Mucosa of descending colon (tissue), 3 donors: ENCODE data around the gene RBM42. TPM values are rescaled to one million over a fixed set of nuclear protein-coding genes. Genes with fewer than 3 reads are reported as not detected.
A peak's percentile ranks its signal among the peaks of the same experiment; 100 is the strongest.
"Not testable (repeated sequence)": the region's sequence is repeated elsewhere in the genome, so short reads cannot be mapped to it uniquely, and the experiment has no call there.

ENCODE experiments used
- ATAC-seq: fragments of 200-7000 bp; cut with Tn5 transposase; one replicate; pipeline ENCODE4 v1.9.1; 2020; ENCODE audit warnings: mild to moderate bottlenecking, moderate library complexity
- DNase-seq, 3 donors: peaks; one replicate each; pipeline ENCODE4 v3.0.0-alpha.2; 2020
- H3K36me3 ChIP-seq: fragments of 200-600 bp; one replicate; pipeline ENCODE4 v1.8.0; 2021; ENCODE audit warnings: low read depth, mild to moderate bottlenecking
- H3K4me1 ChIP-seq: fragments of 200-600 bp; one replicate; pipeline ENCODE4 v1.8.0; 2021; ENCODE audit warnings: low read depth, mild to moderate bottlenecking
- H3K4me3 ChIP-seq: fragments of 200-600 bp; one replicate; pipeline ENCODE4 v1.8.0; 2021; ENCODE audit warnings: mild to moderate bottlenecking
- H3K9me3 ChIP-seq: fragments of 200-600 bp; one replicate; pipeline ENCODE4 v1.8.0; 2021; ENCODE audit warnings: mild to moderate bottlenecking
- intact Hi-C, 2 donors: fragments of 100-400 bp; cut with DNase I in 1 of 2; cut with micrococcal nuclease in 1 of 2; formaldehyde crosslinking; loops; one replicate each; pipeline versions ENCODE4 v1.11.0 to v1.11.1; 2022; cut with DNase I, micrococcal nuclease
- total RNA-seq, 3 donors: library from RNA; stranded (reverse); fragmentation: NEBNext Ultra II Directional in 2 of 3; extraction: Animal tissue kit (Norgen Biotek cat#: 25700) in 2 of 3; gene quantifications; one replicate each; pipeline versions ENCODE4 v1.2.1 to v1.2.4, GENCODE V29; 2021 to 2023
- TF ChIP-seq, protein P1 (sequence below): fragments of 200-600 bp; IDR thresholded peaks from one replicate; pipeline ENCODE4 v1.8.0; 2022; ENCODE audit warnings: antibody characterized with exemption, mild to moderate bottlenecking
- donor health status: DM: no; HTN: no; CAD: no; lungs with moderate emphysema.
- donor health status: DM: no; HTN: no; CAD: no.
- donor health status: DM: no; HTN: yes; CAD: no.

Gene RBM42
- total RNA-seq, 3 donors from 2014 or later = 67.4 to 73.3 (median 67.6) TPM

DNA sequence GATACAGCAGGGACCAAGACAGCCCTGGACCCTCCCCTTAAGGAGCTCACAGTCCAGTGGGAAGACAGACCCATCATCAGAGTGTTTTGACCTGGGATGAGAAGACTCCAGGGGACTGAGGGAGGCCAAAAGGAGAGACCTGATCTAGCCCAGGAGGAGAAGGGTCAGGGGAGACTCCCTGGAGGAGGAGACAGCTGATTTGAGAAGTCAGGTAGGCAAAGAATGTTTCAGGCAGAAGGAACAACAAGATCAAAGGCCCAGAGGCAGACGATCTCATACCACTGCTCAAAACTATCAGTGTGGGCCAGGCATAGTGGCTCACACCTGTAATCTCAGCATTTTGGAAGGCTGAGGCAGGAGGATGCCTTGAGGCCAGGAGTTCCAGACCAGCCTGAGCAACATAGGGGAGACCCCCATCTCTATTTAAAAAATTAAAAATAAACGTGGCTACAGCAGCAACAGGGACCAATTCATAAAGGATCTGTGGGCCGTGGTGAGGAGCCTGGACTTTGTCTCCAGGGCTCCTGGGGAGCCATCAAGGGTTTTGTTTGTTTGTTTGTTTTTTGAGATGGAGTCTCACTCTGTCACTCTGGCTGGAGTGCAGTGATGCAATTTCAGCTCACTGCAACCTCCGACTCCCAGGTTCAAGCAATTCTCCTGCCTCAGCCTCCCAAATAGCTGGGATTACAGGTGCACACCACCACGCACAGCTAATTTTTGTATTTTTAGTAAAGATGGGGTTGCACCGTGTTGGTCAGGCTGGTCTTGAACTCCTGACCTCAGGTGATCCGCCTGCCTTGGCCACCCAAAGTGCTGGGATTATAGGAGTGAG is 17.1 kb downstream of the RBM42 start:
- no peaks in the 10 kb centered on the region for H3K36me3 ChIP-seq
- intact Hi-C loops = loop anchor here in 1 of 2 donors (5.0 kb wide), 1 partner anchor 399 kb away; the partner anchor contains the start of gene LSR
- H3K4me1 ChIP-seq = peaks cover 31% of the 10 kb centered on the region
- H3K9me3 ChIP-seq = no peaks in the 10 kb centered on the region
- no peak overlapping the region for H3K4me3 ChIP-seq
- ATAC-seq (no peak), DNase-seq (no peak)
- TF ChIP-seq, protein P1, sequence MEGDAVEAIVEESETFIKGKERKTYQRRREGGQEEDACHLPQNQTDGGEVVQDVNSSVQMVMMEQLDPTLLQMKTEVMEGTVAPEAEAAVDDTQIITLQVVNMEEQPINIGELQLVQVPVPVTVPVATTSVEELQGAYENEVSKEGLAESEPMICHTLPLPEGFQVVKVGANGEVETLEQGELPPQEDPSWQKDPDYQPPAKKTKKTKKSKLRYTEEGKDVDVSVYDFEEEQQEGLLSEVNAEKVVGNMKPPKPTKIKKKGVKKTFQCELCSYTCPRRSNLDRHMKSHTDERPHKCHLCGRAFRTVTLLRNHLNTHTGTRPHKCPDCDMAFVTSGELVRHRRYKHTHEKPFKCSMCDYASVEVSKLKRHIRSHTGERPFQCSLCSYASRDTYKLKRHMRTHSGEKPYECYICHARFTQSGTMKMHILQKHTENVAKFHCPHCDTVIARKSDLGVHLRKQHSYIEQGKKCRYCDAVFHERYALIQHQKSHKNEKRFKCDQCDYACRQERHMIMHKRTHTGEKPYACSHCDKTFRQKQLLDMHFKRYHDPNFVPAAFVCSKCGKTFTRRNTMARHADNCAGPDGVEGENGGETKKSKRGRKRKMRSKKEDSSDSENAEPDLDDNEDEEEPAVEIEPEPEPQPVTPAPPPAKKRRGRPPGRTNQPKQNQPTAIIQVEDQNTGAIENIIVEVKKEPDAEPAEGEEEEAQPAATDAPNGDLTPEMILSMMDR = no peak

DNA sequence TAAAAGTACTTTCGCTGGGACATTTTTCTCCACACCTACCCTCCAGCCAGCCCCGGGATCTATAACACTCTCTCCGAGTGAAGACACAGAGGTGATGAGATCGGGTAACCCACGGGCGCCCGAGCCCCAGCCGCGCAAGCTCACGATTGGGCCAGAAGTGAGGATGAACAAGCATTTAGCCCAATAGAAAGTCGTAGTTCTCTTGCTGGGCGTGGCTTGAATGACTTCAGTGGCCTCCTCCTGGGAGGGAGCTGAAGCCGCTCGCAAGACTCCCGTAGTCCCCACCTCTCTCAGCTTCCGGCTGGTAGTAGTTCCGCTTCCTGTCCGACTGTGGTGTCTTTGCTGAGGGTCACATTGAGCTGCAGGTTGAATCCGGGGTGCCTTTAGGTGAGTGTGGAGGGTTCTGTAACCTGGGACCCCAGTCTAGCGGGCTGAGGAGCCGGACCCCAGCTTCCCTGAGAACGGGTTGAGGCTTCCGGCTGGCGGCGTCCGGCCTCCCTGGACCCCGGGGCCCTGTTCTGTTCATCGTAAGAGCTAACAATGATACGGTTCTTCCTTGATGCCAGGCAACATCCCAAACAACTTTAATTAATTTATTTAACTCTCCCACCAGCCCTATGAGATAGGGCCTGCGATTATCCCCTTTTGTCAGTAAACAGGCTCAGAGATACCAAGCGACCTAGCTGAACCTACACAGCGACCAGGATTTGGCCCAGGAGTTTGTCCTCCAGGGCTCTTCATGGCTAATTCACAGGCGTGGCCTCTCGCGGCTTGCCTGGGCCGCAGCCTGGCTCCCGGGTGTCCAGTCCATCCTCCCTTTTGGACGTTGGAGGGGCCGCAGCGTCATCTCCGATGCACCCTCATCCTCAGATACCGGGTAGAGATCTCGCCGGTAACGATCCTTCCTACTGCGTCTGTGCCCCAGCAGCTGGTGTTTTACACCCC is 19.5 kb downstream of the RBM42 start, which contains the start of gene COX6B1:
TSS of gene COX6B1 (plus strand) at position 307 of the 945 bp plus-strand sequence. CDS start 2,921 bp downstream, outside the sequence.
- peaks cover 26% of the 10 kb centered on the region for H3K4me1 ChIP-seq
- H3K4me3 ChIP-seq = peak within 1 kb of the TSS; percentile 67
- TF ChIP-seq, protein P1 = no peak
- H3K9me3 ChIP-seq = no peaks in the 10 kb centered on the region
- DNase-seq = peak; percentile 90 to 96 (median 94)
- ATAC-seq = peak; percentile 77
- intact Hi-C loops = loop anchor here in 1 of 2 donors (5.0 kb wide), 1 partner anchor 401 kb away; the partner anchor contains the start of gene LSR
- no peaks in the 10 kb centered on the region for H3K36me3 ChIP-seq

GRCh38 chr19:35650581-35650980 is 21.7 kb downstream of the RBM42 start:
- DNase-seq = no peak
- Histone ChIP-seq H3K4me3 (no peak overlapping the region), H3K36me3 (peaks cover 12% of the 10 kb centered on the region), H3K9me3 (no peaks in the 10 kb centered on the region), H3K4me1 (peaks cover 17% of the 10 kb centered on the region)
- ATAC-seq = no peak
- intact Hi-C loops = no loop called here
- TF ChIP-seq, protein P1 = no peak

DNA sequence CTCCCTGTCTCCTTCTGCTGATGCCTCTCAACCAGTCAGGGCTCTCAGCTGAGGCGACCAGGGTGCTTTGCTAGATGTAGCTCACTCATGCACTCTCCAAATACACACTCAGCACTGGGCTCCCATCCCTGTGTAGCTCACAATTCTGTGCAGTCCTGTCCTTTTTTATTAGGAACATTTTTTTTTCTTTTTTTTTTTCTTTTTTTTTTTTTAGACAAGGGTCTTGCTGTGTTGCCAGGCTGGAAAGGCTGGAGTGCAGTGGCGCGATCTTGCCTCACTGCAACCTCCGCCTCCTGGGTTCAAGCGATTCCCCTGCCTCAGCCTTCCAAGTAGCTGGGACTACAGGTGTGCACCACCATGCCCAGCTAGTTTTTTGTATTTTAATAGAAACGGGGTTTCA is 26.0 kb downstream of the RBM42 start:
- DNase-seq, H3K9me3 ChIP-seq, H3K4me1 ChIP-seq, ATAC-seq, intact Hi-C loops, H3K4me3 ChIP-seq: not testable (repeated sequence)
- H3K36me3 ChIP-seq = peaks cover 21% of the 10 kb centered on the region

DNA sequence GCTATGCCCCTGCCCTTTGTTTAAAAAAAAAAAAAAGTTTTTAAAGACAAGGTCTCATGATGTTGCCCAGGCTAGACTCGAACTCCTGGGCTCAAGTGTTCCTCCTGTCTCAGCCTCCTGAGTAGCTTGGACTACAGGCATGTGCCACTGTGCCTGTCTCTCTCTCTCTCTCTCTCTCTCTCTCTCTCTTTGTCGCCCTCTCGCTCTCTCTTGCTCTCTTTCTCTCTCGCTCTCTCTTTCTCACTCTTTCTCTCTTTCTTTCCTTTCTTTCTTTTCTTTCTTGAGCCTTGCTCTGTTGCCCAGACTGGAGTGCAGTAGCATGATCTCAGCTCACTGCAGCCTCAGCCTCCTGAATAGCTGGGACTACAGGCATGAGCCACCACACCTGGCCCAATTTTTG is 26.8 kb downstream of the RBM42 start:
- H3K9me3 ChIP-seq = no peaks in the 10 kb centered on the region
- H3K4me1 ChIP-seq = no peaks in the 10 kb centered on the region
- no peak overlapping the region for H3K4me3 ChIP-seq
- intact Hi-C loops = no loop called here
- ATAC-seq = no peak
- TF ChIP-seq, protein P1 = no peak
- H3K36me3 ChIP-seq = peaks cover 21% of the 10 kb centered on the region
- no peak for DNase-seq
